WTC11 (cell line): Measurements from ENCODE around the gene PON3. TPM values are rescaled to one million over a fixed set of nuclear protein-coding genes. Genes with fewer than 3 reads are reported as not detected.

Experiments used
- ATAC-seq: fragments of 200-7000 bp; cut with Tn5 transposase; 2 replicates; pipeline ENCODE4 v1.10.0; 2021; ENCODE audit warnings: mild to moderate bottlenecking, moderate library complexity
- CTCF ChIA-PET: fragments of 300-600 bp; sonication (Branson Sonifier 250); formaldehyde crosslinking; loops from one replicate; lab custom pipeline; 2021; ENCODE audit warnings: antibody characterized with exemption; lab: Charles Lee
- POLR2A ChIA-PET: fragments of 350-600 bp; sonication (Branson Sonifier 250); formaldehyde crosslinking; loops from one replicate; lab custom pipeline; 2021; ENCODE audit warnings: antibody characterized with exemption; lab: Charles Lee
- DNase-seq: peaks from one replicate; pipeline ENCODE4 v3.0.0; 2021; ENCODE audit warnings: low spot score
- H3K27ac Mint-ChIP-seq: 2 replicates; pipeline ENCODE4 v1.8.0; 2021; ENCODE audit warnings: mixed read lengths
- H3K27me3 Mint-ChIP-seq: 2 replicates; pipeline ENCODE4 v1.8.0; 2021; ENCODE audit warnings: low read depth, mild to moderate bottlenecking, moderate library complexity, mixed read lengths
- H3K36me3 Mint-ChIP-seq: 2 replicates; pipeline ENCODE4 v1.8.0; 2021; ENCODE audit warnings: mixed read lengths
- H3K4me1 Mint-ChIP-seq: 2 replicates; pipeline ENCODE4 v1.8.0; 2022; ENCODE audit warnings: mixed read lengths
- H3K4me3 Mint-ChIP-seq: 2 replicates; pipeline ENCODE4 v1.8.0; 2021; ENCODE audit warnings: mild to moderate bottlenecking, moderate library complexity, mixed read lengths
- H3K9me3 Mint-ChIP-seq: 2 replicates; pipeline ENCODE4 v1.8.0; 2021; ENCODE audit warnings: mixed read lengths
- ATF3 ChIP-seq: sonication (generic); formaldehyde crosslinking; conservative IDR thresholded peaks from 2 replicates; pipeline ENCODE4 v1.8.1; 2022; ENCODE audit warnings: mild to moderate bottlenecking, missing genetic modification reagents
- ATF6 ChIP-seq: sonication (generic); formaldehyde crosslinking; IDR thresholded peaks from 2 replicates; pipeline ENCODE4 v1.8.1; 2023; ENCODE audit warnings: mild to moderate bottlenecking, missing genetic modification reagents
- CREB1 ChIP-seq: sonication (generic); formaldehyde crosslinking; IDR thresholded peaks from 2 replicates; pipeline ENCODE4 v1.8.0; 2023; ENCODE audit warnings: mild to moderate bottlenecking, missing genetic modification reagents
- FOXJ3 ChIP-seq: sonication (generic); formaldehyde crosslinking; IDR thresholded peaks from 2 replicates; pipeline ENCODE4 v1.9.0; 2021; ENCODE audit warnings: missing genetic modification reagents, mild to moderate bottlenecking, borderline replicate concordance
- HMGA2 ChIP-seq: fragments of 250-450 bp; sonication (Bioruptor Pico); IDR thresholded peaks from 2 replicates; pipeline ENCODE4 v1.4.0; 2021; ENCODE audit warnings: mild to moderate bottlenecking, moderate library complexity
- HMGXB4 ChIP-seq: sonication (generic); formaldehyde crosslinking; IDR thresholded peaks from 2 replicates; pipeline ENCODE4 v1.8.1; 2023; ENCODE audit warnings: mild to moderate bottlenecking, moderate library complexity, missing genetic modification reagents
- NFATC4 ChIP-seq: fragments of 250-450 bp; sonication (Bioruptor Pico); IDR thresholded peaks from 2 replicates; pipeline ENCODE4 v1.9.0; 2021; ENCODE audit warnings: mild to moderate bottlenecking
- PRRX2 ChIP-seq: fragments of 250-450 bp; sonication (Bioruptor Pico); IDR thresholded peaks from 2 replicates; pipeline ENCODE4 v1.8.0; 2021; ENCODE audit warnings: mild to moderate bottlenecking
- SMAD3 ChIP-seq: sonication (generic); formaldehyde crosslinking; IDR thresholded peaks from 2 replicates; pipeline ENCODE4 v1.8.0; 2022; ENCODE audit warnings: missing genetic modification reagents, mild to moderate bottlenecking, borderline replicate concordance
- TEAD1 ChIP-seq: sonication (generic); formaldehyde crosslinking; IDR thresholded peaks from 2 replicates; pipeline ENCODE4 v1.8.0; 2022; ENCODE audit warnings: mild to moderate bottlenecking, missing genetic modification reagents
- ZNF232 ChIP-seq: sonication (generic); formaldehyde crosslinking; IDR thresholded peaks from 2 replicates; pipeline ENCODE4 v1.8.0; 2022; ENCODE audit warnings: mild to moderate bottlenecking, missing genetic modification reagents
- ZNF423 ChIP-seq: fragments of 250-450 bp; sonication (Bioruptor Pico); IDR thresholded peaks from 2 replicates; pipeline ENCODE4 v2.1.2; 2022; ENCODE audit warnings: mild to moderate bottlenecking, moderate library complexity
- total RNA-seq: library from RNA; stranded (reverse); gene quantifications from 3 replicates; pipeline ENCODE4 v1.2.3, GENCODE V29; 2021
- TF ChIP-seq, protein P1 (sequence below): fragments of 250-450 bp; sonication (Bioruptor Pico); IDR thresholded peaks from 2 replicates; pipeline ENCODE4 v1.8.0; 2021; ENCODE audit warnings: mild to moderate bottlenecking
- TF ChIP-seq, protein P2 (sequence below): fragments of 250-450 bp; sonication (Bioruptor Pico); IDR thresholded peaks from 2 replicates; pipeline ENCODE4 v1.9.0; 2021; ENCODE audit warnings: mild to moderate bottlenecking
- TF ChIP-seq, protein P3 (sequence below): sonication (generic); formaldehyde crosslinking; IDR thresholded peaks from 2 replicates; pipeline ENCODE4 v1.8.1; 2022; ENCODE audit warnings: mild to moderate bottlenecking, missing genetic modification reagents, moderate library complexity, borderline replicate concordance

The PON3 gene
- total RNA-seq, 1 experiment from 2014 or later = 0.42 TPM

- Mint-ChIP-seq H3K9me3 (peaks cover 5% of the 10 kb centered on the region; the same call in 1 of the 2 replicates), H3K27ac (peak overlapping the region; percentile 29; the same call in 1 of the 2 replicates), H3K4me1 (peaks cover 15% of the 10 kb centered on the region), H3K4me3 (no peak overlapping the region), H3K27me3 (no peaks in the 10 kb centered on the region), H3K36me3 (peaks cover 5% of the 10 kb centered on the region)
- DNase-seq (no peak), ATAC-seq (peak; percentile 59)
- CTCF ChIA-PET = interaction anchor here (1.2 kb wide), 1 partner anchor 31 kb away, joined by 3 read pairs; no protein-coding TSS in a partner anchor
- TF ChIP-seq ZNF423 (CRISPR knock-in tag) (no peak), ATF6 (CRISPR knock-in tag) (no peak), HMGXB4 (CRISPR knock-in tag) (no peak), NFATC4 (no peak), ZNF232 (CRISPR knock-in tag) (no peak), CREB1 (CRISPR knock-in tag) (no peak), PRRX2 (CRISPR knock-in tag) (no peak)
- TF ChIP-seq, protein P1, sequence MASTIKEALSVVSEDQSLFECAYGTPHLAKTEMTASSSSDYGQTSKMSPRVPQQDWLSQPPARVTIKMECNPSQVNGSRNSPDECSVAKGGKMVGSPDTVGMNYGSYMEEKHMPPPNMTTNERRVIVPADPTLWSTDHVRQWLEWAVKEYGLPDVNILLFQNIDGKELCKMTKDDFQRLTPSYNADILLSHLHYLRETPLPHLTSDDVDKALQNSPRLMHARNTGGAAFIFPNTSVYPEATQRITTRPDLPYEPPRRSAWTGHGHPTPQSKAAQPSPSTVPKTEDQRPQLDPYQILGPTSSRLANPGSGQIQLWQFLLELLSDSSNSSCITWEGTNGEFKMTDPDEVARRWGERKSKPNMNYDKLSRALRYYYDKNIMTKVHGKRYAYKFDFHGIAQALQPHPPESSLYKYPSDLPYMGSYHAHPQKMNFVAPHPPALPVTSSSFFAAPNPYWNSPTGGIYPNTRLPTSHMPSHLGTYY (CRISPR knock-in tag) = no peak
- TF ChIP-seq, protein P2, sequence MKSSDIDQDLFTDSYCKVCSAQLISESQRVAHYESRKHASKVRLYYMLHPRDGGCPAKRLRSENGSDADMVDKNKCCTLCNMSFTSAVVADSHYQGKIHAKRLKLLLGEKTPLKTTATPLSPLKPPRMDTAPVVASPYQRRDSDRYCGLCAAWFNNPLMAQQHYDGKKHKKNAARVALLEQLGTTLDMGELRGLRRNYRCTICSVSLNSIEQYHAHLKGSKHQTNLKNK = no peak
- TF ChIP-seq, protein P3, sequence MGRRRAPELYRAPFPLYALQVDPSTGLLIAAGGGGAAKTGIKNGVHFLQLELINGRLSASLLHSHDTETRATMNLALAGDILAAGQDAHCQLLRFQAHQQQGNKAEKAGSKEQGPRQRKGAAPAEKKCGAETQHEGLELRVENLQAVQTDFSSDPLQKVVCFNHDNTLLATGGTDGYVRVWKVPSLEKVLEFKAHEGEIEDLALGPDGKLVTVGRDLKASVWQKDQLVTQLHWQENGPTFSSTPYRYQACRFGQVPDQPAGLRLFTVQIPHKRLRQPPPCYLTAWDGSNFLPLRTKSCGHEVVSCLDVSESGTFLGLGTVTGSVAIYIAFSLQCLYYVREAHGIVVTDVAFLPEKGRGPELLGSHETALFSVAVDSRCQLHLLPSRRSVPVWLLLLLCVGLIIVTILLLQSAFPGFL (CRISPR knock-in tag) = no peak
- POLR2A ChIA-PET = no interaction called here
Observed at GRCh38 chr7:95427166-95427565, 31.0 kb upstream of the PON3 start.

- Mint-ChIP-seq H3K27me3 (no peaks in the 10 kb centered on the region), H3K36me3 (peaks cover 5% of the 10 kb centered on the region), H3K4me3 (no peak overlapping the region), H3K27ac (no peak overlapping the region; the same call in 1 of the 2 replicates), H3K4me1 (peaks cover 18% of the 10 kb centered on the region), H3K9me3 (peaks cover 5% of the 10 kb centered on the region; the same call in 1 of the 2 replicates)
- no peak for ATAC-seq
- DNase-seq = no peak
- CTCF ChIA-PET = no interaction called here
- TF ChIP-seq ATF3 (CRISPR knock-in tag) (no peak), HMGA2 (CRISPR knock-in tag) (peak; percentile 96), FOXJ3 (CRISPR knock-in tag) (no peak)
- POLR2A ChIA-PET = no interaction called here
Observed at GRCh38 chr7:95425694-95426093, 29.5 kb upstream of the PON3 start.

GRCh38 chr7:95424716-95425115 is 28.5 kb upstream of the PON3 start:
- CTCF ChIA-PET = no interaction called here
- no peak overlapping the region for H3K27ac Mint-ChIP-seq
- peaks cover 5% of the 10 kb centered on the region; the same call in 1 of the 2 replicates for H3K9me3 Mint-ChIP-seq
- H3K4me3 Mint-ChIP-seq = no peak overlapping the region
- POLR2A ChIA-PET = no interaction called here
- peaks cover 18% of the 10 kb centered on the region for H3K4me1 Mint-ChIP-seq
- ATAC-seq = no peak
- TF ChIP-seq TEAD1 (no peak), SMAD3 (no peak)
- DNase-seq = no peak
- H3K36me3 Mint-ChIP-seq = peaks cover 5% of the 10 kb centered on the region
- no peaks in the 10 kb centered on the region for H3K27me3 Mint-ChIP-seq
